Panc1 (cell line): ENCODE results near the gene PISD. TPM values are rescaled to one million over a fixed set of nuclear protein-coding genes. Genes with fewer than 3 reads are reported as not detected.
A peak's percentile ranks its signal among the peaks of the same experiment; 100 is the strongest.

Experiments
- ATAC-seq: fragments of 200-7000 bp; cut with Tn5 transposase; 2 replicates; pipeline ENCODE4 v1.9.1; 2020; ENCODE audit warnings: mild to moderate bottlenecking, moderate library complexity
- BruUV-seq: library from RNA; stranded (reverse); fragments of 400-500 nt; replicated peaks from 2 replicates; lab custom pipeline; 2021; lab: Mats Ljungman, UMichigan
- CTCF ChIA-PET: fragments of 300-600 bp; sonication (Branson Sonifier 250); formaldehyde crosslinking; loops from one replicate; lab custom pipeline; 2022; ENCODE audit warnings: antibody characterized with exemption; lab: Charles Lee
- POLR2A ChIA-PET: fragments of 300-600 bp; sonication (Branson Sonifier 250); formaldehyde crosslinking; loops from one replicate; lab custom pipeline; 2022; ENCODE audit warnings: antibody characterized with exemption; lab: Charles Lee
- DNase-seq: peaks from one replicate; pipeline ENCODE4 v3.0.0-alpha.2; 2010; ENCODE audit warnings: low read depth, low spot score
- H3K27ac ChIP-seq: 2 replicates; pipeline ENCODE4 v1.5.1; 2011; ENCODE audit warnings: mild to moderate bottlenecking, low read length, inconsistent platforms
- H3K27me3 ChIP-seq: fragments of 200-500 bp; sonication (Bioruptor generic); 2 replicates; pipeline ENCODE4 v1.6.0; 2014; ENCODE audit warnings: low read length, inconsistent platforms; ENCODE audit not compliant: control insufficient read depth, insufficient read depth
- H3K36me3 ChIP-seq: fragments of 200-500 bp; sonication (Bioruptor generic); 2 replicates; pipeline ENCODE4 v1.5.1; 2014; ENCODE audit warnings: inconsistent platforms, mild to moderate bottlenecking, low read length, moderate library complexity; ENCODE audit not compliant: control insufficient read depth, insufficient read depth
- H3K4me1 ChIP-seq: 2 replicates; pipeline ENCODE4 v1.5.1; 2011; ENCODE audit warnings: inconsistent platforms, mild to moderate bottlenecking, low read length, moderate library complexity; ENCODE audit not compliant: control insufficient read depth, insufficient read depth
- H3K4me3 ChIP-seq, 2 experiments: 2 replicates each; pipeline ENCODE4 v1.5.1; 2011 to 2012; ENCODE audit warnings: low read depth in 2 of 2, low read length in 2 of 2, mild to moderate bottlenecking in 2 of 2, inconsistent platforms in 1 of 2, moderate library complexity in 1 of 2
- H3K9me3 ChIP-seq: fragments of 200-500 bp; sonication (Bioruptor generic); 2 replicates; pipeline ENCODE4 v1.5.1; 2014; ENCODE audit warnings: low read depth, mild to moderate bottlenecking, inconsistent platforms, low read length, moderate library complexity; ENCODE audit not compliant: control insufficient read depth, insufficient read depth
- POLR2AphosphoS5 ChIP-seq: IDR thresholded peaks from 2 replicates; pipeline ENCODE4 v1.6.1; 2012; ENCODE audit warnings: mild to moderate bottlenecking, low read depth, low read length, moderate library complexity
- SIN3A ChIP-seq: IDR thresholded peaks from 2 replicates; pipeline ENCODE4 v1.6.1; 2012; ENCODE audit warnings: low read depth, mild to moderate bottlenecking, low read length, moderate library complexity, borderline replicate concordance; ENCODE audit not compliant: insufficient read depth
- TCF7L2 ChIP-seq: IDR thresholded peaks from 2 replicates; pipeline ENCODE4 v1.6.1; 2011; ENCODE audit warnings: mild to moderate bottlenecking, low read depth, low read length, inconsistent platforms
- in situ Hi-C: cut with HindIII; loops from 2 replicates; pipeline ENCODE4 v1.10.0; 2016; ENCODE audit warnings: low sequenced_read_pairs, low pct_unique_long_range_greater_than_20kb
- intact Hi-C: fragments of 100-400 bp; cut with micrococcal nuclease; formaldehyde crosslinking; loops from one replicate; pipeline ENCODE4 v1.10.0; 2022; ENCODE audit not compliant: unreplicated experiment
- total RNA-seq: library from RNA; stranded (reverse); gene quantifications from one replicate; pipeline ENCODE4 v1.2.1, GENCODE V29; 2021; ENCODE audit not compliant: unreplicated experiment
- TF ChIP-seq, protein P1 (sequence below), 2 experiments: IDR thresholded peaks; 2 replicates each; pipeline ENCODE4 v1.6.1; 2011 to 2012; ENCODE audit warnings: low read depth in 2 of 2, control low read depth in 1 of 2, low read length in 1 of 2, mild to moderate bottlenecking in 1 of 2, moderate library complexity in 1 of 2; ENCODE audit not compliant: insufficient read depth in 1 of 2
- TF ChIP-seq, protein P2 (sequence below): fragments of 450-650 bp; IDR thresholded peaks from 2 replicates; pipeline ENCODE4 v1.5.1; 2017; ENCODE audit warnings: mild to moderate bottlenecking

The PISD gene
- total RNA-seq, 1 experiment from 2014 or later: 33.8 TPM

- H3K36me3 ChIP-seq: no peaks in the 10 kb centered on the region; the same call in 1 of the 2 replicates
- POLR2A ChIA-PET: no interaction called here
- H3K9me3 ChIP-seq: no peaks in the 10 kb centered on the region
- BruUV-seq: TSS peak; percentile 28
- no peak overlapping the region for H3K4me3 ChIP-seq
- DNase-seq (no peak), ATAC-seq (no peak)
- in situ Hi-C loops: no loop called here
- peaks cover 3% of the 10 kb centered on the region; the same call in 1 of the 2 replicates for H3K4me1 ChIP-seq
- H3K27ac ChIP-seq: no peak overlapping the region
- no peaks in the 10 kb centered on the region for H3K27me3 ChIP-seq
- TF ChIP-seq, protein P1, sequence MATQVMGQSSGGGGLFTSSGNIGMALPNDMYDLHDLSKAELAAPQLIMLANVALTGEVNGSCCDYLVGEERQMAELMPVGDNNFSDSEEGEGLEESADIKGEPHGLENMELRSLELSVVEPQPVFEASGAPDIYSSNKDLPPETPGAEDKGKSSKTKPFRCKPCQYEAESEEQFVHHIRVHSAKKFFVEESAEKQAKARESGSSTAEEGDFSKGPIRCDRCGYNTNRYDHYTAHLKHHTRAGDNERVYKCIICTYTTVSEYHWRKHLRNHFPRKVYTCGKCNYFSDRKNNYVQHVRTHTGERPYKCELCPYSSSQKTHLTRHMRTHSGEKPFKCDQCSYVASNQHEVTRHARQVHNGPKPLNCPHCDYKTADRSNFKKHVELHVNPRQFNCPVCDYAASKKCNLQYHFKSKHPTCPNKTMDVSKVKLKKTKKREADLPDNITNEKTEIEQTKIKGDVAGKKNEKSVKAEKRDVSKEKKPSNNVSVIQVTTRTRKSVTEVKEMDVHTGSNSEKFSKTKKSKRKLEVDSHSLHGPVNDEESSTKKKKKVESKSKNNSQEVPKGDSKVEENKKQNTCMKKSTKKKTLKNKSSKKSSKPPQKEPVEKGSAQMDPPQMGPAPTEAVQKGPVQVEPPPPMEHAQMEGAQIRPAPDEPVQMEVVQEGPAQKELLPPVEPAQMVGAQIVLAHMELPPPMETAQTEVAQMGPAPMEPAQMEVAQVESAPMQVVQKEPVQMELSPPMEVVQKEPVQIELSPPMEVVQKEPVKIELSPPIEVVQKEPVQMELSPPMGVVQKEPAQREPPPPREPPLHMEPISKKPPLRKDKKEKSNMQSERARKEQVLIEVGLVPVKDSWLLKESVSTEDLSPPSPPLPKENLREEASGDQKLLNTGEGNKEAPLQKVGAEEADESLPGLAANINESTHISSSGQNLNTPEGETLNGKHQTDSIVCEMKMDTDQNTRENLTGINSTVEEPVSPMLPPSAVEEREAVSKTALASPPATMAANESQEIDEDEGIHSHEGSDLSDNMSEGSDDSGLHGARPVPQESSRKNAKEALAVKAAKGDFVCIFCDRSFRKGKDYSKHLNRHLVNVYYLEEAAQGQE (IDR thresholded peaks at IDR 0.05; ENCODE audit: insufficient read depth in 1 of 2, low read depth in 2 of 2, low read length in 1 of 2): no peak
- TF ChIP-seq TCF7L2: no peak
- TF ChIP-seq, protein P2, sequence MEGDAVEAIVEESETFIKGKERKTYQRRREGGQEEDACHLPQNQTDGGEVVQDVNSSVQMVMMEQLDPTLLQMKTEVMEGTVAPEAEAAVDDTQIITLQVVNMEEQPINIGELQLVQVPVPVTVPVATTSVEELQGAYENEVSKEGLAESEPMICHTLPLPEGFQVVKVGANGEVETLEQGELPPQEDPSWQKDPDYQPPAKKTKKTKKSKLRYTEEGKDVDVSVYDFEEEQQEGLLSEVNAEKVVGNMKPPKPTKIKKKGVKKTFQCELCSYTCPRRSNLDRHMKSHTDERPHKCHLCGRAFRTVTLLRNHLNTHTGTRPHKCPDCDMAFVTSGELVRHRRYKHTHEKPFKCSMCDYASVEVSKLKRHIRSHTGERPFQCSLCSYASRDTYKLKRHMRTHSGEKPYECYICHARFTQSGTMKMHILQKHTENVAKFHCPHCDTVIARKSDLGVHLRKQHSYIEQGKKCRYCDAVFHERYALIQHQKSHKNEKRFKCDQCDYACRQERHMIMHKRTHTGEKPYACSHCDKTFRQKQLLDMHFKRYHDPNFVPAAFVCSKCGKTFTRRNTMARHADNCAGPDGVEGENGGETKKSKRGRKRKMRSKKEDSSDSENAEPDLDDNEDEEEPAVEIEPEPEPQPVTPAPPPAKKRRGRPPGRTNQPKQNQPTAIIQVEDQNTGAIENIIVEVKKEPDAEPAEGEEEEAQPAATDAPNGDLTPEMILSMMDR: no peak
- no peak for TF ChIP-seq POLR2AphosphoS5
- no peak for TF ChIP-seq SIN3A
- CTCF ChIA-PET: no interaction called here
- intact Hi-C loops: no loop called here
These were observed 20.7 kb upstream of the PISD start for GRCh38 chr22:31682751-31683150.

GRCh38 chr22:31681349-31682345 is 19.6 kb upstream of the PISD start:
- ChIA-PET CTCF (no interaction called here), POLR2A (interaction anchor here (0.6 kb wide), 2 partner anchors 70 to 130 kb away, joined by 3 to 9 read pairs; no protein-coding TSS in a partner anchor)
- Histone ChIP-seq H3K9me3 (no peaks in the 10 kb centered on the region), H3K27ac (no peak overlapping the region), H3K27me3 (no peaks in the 10 kb centered on the region), H3K4me3 (no peak overlapping the region), H3K4me1 (peaks cover 3% of the 10 kb centered on the region; the same call in 1 of the 2 replicates), H3K36me3 (no peaks in the 10 kb centered on the region; the same call in 1 of the 2 replicates)
- BruUV-seq: no TSS peak
- in situ Hi-C loops (no loop called here), intact Hi-C loops (no loop called here)
- ATAC-seq (no peak), DNase-seq (no peak)
- TF ChIP-seq TCF7L2: no peak
- TF ChIP-seq, protein P1 (IDR thresholded peaks at IDR 0.05; ENCODE audit: insufficient read depth in 1 of 2, low read depth in 2 of 2, low read length in 1 of 2): no peak
- no peak for TF ChIP-seq POLR2AphosphoS5
- TF ChIP-seq, protein P2: no peak
- TF ChIP-seq SIN3A: no peak
